IPS-11a (cell line): ENCODE measurements around the gene NUDT5.
"Not testable (repeated sequence)": the region's sequence is repeated elsewhere in the genome, so short reads cannot be mapped to it uniquely, and the experiment has no call there.

Experiments
- H3K4me3 ChIP-seq: one replicate; pipeline ENCODE4 v1.5.1; 2013; ENCODE audit warnings: low read depth, low read length, control low read depth

Gene NUDT5

DNA sequence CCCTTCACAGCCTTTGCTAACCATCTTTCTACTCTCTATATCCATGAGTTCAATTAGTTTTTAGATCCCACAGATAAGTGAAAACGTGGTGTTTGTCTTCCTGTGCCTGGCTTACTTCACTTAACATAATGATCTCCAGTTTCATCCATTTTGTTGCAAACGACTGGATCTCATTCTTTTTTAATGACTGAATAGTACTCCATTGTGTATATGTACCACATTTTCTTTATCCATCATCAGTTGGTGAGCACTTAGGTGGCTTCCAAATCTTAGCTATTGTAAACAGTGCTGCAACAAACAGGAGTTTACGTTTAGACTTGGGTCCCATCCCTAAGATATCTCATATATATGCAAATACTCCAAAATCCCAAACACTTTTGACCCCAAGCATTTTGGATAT is 9.4 kb upstream of the NUDT5 start:
- H3K4me3 ChIP-seq, result no peak overlapping the region

DNA sequence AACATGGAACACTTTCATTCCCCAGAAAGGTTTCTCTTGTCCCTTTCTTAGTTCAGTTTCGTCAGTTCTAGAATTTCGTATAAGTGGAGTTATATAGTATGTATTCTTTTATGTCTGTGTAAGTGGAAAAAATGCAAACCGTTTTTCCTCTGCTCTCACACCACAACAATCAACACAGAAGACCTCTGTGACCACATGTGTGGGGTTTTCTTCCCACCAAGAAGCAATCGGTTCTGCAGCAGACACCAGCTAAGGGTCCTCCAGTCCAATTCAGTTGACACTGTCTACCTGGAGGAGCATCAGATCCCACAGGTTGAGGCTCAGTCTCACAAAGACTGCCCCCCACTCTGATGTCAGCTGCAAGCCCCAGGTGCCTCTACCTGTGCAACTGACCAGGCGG is 6.5 kb upstream of the NUDT5 start:
- no peak overlapping the region for H3K4me3 ChIP-seq

GRCh38 chr10:12201543-12201942 is 5.9 kb upstream of the NUDT5 start:
- H3K4me3 ChIP-seq, result no peak overlapping the region

DNA sequence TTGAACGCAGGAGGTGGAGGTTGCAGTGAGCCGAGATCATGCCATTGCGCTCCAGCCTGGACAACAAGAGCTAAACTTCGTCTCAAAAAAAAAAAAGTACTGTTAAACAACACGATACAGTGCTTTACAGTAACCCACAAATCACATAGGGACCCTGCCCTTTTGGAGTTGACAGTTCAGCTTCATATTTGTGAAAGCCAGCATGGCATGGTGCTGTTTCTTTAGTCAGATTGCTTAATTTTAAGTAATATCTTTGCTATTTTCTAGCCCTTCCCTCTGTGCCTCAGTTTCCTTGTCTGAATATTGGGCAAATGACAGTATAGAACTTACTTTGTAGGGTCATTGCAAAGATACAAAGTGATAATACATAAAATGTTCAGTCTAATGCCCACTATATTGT is 5.2 kb upstream of the NUDT5 start:
- no peak overlapping the region for H3K4me3 ChIP-seq

GRCh38 chr10:12198156-12198555 is 2.5 kb upstream of the NUDT5 start:
- H3K4me3 ChIP-seq, result no peak overlapping the region

DNA sequence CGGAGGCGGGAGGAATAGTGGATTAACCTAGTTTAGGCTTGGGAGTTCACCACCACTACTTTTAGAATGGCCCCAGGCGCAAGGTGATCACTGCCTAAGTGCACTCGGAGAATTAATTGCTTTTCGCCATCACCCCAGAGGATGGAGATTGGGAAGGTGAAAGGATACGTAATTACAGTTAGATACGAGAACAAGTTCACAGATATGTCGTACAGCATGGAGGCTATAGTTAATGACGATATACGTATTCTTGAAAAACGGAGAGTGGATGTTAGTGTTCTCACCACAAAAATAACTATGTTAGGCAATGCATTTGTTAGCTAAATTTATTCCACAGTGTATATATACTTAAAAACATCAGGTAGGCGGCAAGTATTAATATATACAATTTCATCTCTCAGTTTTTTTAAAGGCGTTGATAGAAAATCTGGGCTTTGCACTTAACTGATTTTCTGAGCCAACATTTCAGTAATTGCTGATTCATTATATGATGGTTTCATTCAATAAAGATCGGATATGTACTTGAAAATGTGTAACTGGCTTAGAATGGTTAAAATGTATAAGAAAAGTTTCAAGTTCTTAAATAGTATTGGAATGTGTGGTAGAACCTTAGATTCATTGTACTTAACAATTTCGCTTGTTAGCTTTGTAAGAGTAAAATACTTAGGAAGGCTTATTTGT is 980 bp upstream of the NUDT5 start:
- peak overlapping the region; percentile 80 for H3K4me3 ChIP-seq

DNA sequence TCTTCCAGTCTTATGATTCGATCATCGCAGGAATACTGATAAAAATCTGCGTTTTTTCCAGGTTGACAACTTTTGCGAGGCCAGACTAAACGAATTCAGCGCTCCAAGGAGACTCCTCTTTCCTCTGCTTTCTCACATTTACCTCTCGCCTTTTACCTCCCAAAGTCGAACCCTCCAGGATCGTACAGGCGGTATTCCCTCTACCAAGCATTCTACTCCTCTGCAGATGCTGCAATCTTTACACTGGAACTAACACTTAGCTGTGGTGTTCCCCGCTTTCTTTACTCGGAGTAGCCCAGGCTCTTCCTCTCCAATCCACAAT is 449 bp downstream of the NUDT5 start:
- peak overlapping the region; percentile 80 for H3K4me3 ChIP-seq

DNA sequence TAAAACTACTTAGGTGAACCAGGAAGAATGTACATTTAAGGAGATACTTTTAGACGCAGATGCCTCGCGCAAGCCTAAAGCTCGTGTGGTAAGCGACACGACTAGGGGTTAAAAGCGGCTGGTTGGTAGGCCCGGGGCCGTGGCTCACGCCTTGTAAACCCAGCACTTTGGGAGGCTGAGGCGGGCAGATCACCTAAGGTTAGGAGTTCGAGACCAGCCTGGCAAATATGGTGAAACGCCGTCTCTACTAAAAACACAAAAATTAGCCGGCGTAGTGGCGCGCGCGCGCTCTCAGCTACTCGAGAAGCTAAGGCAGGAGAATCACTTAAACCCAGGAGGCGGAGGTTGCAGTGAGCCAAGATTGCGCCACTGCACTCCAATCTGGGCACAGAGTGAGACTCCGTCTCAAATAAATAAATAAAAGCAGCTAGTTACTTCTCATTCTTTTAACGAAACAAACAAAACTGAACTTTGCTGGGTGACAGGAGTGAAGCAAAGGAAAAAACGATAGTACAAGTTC is 879 bp downstream of the NUDT5 start:
- H3K4me3 ChIP-seq, result peak overlapping the region; percentile 80

DNA sequence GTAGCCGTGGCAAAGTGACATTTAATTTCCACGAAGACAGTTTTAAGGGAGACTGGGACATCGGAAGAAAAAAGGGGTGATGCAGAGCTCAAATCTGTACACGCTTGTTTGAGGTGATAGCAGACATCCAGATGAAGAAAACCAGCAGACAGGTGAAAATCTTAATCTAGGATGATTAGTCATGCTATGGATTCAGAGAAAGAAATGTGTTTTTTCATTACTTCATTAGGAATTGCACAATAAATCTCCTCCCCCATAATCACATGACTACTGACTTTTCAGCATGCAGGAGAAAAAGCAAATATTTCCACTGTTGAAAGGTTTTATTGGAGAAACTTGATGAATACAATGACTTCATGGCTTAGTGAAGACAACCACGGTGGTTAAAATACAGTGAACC is 2.5 kb downstream of the NUDT5 start:
- no peak overlapping the region for H3K4me3 ChIP-seq

DNA sequence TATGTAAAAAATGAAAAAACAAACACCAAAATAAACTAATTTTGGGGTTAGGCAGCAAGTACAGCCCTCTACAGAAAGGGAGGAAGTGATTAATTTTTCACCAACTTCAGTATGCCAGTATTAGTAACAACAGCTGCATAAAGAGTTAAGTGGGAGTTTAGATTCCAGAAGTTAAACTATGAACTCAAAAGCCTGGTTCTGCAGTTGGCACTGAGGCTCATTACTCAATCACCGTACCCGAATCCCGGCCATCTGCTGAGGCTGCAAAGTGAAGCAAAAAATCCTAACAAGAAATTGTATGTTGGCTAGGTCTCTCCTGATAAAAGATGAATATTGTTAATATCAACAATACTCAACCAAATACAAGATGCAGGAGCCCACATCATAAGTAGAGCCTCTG is 4.0 kb downstream of the NUDT5 start:
- no peak overlapping the region for H3K4me3 ChIP-seq

GRCh38 chr10:12189426-12189825 is 6.3 kb downstream of the NUDT5 start:
- no peak overlapping the region for H3K4me3 ChIP-seq

- no peak overlapping the region for H3K4me3 ChIP-seq
Observed at GRCh38 chr10:12188656-12189055, 7.0 kb downstream of the NUDT5 start.

DNA sequence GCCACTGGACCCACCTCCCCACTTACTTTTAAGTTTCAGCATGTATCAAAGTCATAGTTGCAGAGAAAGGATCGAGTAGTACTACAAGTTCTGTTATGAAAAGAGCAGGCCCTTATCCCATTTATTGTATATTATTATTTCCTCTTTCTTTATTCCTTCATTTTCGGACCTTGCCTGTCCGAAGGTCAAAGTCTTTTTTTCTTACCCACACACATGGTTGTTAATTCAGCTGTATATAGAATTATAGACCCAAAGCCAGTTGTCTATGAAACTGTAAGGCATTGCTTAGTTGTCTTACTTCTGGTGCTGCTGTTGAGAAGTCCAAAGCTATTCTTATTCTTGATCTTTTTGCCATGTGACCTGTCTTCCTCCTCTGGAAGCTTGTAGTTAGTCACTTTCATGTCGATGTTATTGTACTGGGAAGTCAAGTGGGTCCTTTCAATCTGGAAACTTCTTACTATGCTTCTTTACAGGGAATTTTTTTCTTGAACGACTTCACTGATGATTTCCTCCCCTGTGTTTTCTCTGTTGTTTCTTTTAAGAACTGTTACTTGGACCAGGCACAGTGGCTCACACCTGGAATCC is 8.3 kb downstream of the NUDT5 start:
- no peak overlapping the region for H3K4me3 ChIP-seq

- H3K4me3 ChIP-seq, result no peak overlapping the region
Observed at GRCh38 chr10:12186323-12186722, 9.4 kb downstream of the NUDT5 start.

GRCh38 chr10:12184165-12184564 is 11.5 kb downstream of the NUDT5 start:
- no peak overlapping the region for H3K4me3 ChIP-seq

DNA sequence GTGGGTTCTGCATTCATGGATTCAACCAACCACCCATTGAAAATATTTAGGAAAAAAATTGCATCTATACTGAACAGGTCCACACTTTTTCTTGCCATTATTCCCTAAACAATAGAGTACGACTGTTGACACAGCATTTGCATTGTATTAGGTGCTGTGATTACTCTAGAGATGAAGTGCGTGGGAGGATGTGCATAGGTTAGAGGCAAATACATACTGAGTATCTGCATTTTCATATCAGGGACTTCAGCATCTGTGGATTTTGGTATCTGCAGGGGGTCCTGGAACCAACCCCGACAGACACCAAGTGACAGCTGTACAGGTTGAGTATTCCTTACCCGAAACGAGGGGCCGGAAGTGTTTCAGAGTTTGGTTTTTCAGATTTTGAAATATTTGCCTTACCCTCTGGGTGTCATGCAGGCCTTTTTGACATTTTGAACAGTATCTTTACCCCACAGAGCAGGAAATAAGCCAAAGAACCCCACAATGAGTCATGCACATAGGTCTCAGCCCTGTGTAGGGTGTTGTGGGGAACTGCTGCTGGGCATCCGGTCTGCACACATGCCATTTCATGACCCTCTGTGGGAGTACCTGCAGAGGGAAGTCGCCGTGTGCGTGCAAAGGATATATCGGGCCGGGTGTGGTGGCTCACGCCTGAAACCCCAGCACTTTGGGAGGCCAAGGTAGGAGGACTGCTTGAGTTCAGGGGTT is 14.5 kb downstream of the NUDT5 start:
- no peak overlapping the region for H3K4me3 ChIP-seq

- H3K4me3 ChIP-seq, result no peak overlapping the region
Observed at GRCh38 chr10:12180221-12180974, 15.3 kb downstream of the NUDT5 start.

- no peak overlapping the region for H3K4me3 ChIP-seq
Observed at GRCh38 chr10:12179606-12180170, 16.0 kb downstream of the NUDT5 start.

DNA sequence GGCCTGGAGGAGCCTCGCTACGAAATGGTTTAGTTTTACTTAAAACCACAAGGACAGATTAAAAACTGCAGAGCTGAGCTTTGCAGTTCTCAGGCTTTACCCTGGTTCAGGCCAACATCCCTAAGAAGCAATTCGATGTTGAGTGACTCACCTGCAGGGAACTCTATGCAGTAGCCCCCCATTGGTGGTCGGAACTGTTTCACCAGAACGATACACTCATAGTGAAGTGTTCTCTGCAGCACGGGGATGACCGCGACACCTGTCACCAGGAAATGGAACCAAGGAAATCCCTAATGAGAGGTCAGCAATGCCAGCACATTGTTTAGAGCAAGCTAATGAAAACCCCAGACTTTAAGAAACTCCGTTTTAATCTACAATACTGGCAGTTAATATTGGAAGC is 18.0 kb downstream of the NUDT5 start:
- no peak overlapping the region for H3K4me3 ChIP-seq

- H3K4me3 ChIP-seq, result not testable (repeated sequence)
Observed at GRCh38 chr10:12171512-12171911, 24.2 kb downstream of the NUDT5 start.
